ENCODE data around the gene SLC24A5. TPM values are rescaled to one million over a fixed set of nuclear protein-coding genes. Genes with fewer than 3 reads are reported as not detected.

The SLC24A5 gene
- total and polyA plus RNA-seq, 7 donors = 0.36 TPM; not detected in 6

DNA sequence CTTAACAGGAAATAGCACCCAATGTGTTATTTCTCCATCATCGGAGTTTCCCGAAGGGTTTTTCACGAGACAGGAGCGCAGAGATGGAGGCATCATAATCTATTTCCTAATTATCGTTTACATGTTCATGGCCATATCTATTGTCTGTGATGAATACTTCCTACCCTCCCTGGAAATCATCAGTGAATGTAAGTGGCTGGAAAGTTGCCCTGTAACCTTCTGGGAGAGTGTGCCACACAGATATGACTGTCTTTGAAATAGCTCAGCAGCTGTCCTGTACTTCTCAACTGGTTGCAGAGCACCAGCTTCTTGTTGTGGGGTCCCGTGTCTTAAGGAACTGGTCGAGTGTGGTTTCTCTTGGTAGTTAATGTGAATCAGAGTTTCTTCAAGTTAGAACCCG lies 1.1 kb downstream of the SLC24A5 start:
- DNase-seq = no peak
- TF ChIP-seq EP300 (IDR thresholded peaks at IDR 0.05) = no peak
- TF ChIP-seq, protein P1, sequence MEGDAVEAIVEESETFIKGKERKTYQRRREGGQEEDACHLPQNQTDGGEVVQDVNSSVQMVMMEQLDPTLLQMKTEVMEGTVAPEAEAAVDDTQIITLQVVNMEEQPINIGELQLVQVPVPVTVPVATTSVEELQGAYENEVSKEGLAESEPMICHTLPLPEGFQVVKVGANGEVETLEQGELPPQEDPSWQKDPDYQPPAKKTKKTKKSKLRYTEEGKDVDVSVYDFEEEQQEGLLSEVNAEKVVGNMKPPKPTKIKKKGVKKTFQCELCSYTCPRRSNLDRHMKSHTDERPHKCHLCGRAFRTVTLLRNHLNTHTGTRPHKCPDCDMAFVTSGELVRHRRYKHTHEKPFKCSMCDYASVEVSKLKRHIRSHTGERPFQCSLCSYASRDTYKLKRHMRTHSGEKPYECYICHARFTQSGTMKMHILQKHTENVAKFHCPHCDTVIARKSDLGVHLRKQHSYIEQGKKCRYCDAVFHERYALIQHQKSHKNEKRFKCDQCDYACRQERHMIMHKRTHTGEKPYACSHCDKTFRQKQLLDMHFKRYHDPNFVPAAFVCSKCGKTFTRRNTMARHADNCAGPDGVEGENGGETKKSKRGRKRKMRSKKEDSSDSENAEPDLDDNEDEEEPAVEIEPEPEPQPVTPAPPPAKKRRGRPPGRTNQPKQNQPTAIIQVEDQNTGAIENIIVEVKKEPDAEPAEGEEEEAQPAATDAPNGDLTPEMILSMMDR (IDR thresholded peaks at IDR 0.05) = no peak
- no peak for TF ChIP-seq POLR2A (IDR thresholded peaks at IDR 0.05)
- intact Hi-C loops (cut with DNase I) = no loop called here
- WGBS, 2 donors = 86% methylated on average over 8 of the region's 8 CpGs
- Histone ChIP-seq H3K27me3 (no peaks in the 10 kb centered on the region), H3K4me3 (no peak overlapping the region), H3K36me3 (no peaks in the 10 kb centered on the region), H3K4me1 (no peaks in the 10 kb centered on the region), H3K27ac (no peak overlapping the region), H3K9me3 (no peaks in the 10 kb centered on the region)

DNA sequence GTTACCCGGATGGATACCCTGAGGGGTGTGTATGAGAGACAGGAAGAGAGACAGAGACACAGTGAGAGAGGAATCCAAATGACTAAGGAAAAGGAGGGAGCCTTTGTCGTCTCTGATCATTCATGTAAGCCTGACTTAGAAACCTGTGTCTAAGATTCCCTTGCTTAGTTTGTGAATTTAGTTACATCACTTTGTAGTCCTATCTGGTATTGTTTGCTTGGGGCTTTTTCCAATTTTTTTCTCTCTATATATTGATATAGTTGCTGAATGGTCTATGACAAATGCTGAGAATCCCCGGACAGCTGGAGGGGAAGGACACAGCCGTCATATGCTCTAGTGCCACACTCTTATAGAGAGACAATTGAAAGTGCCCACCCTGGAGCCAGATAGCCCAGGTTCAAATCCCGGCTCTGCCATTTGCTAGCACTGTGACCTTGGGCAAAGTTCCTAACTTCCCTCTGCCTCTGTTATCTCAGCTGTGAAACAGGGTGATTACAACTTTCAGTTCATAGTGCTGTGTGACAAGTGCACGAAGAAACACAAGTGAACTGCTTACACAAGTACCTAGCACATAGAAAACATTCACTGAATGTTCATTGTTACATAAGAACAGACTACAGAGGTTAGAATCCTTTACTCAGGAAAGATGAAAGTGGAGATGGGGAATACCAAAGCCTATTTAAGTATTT lies 6.0 kb downstream of the SLC24A5 start:
- Histone ChIP-seq H3K4me3 (no peak overlapping the region), H3K9me3 (no peaks in the 10 kb centered on the region), H3K27ac (no peak overlapping the region), H3K36me3 (no peaks in the 10 kb centered on the region), H3K4me1 (peaks cover 0 to 13% (median 5%) of the 10 kb centered on the region in 4 donors), H3K27me3 (no peaks in the 10 kb centered on the region)
- DNase-seq = no peak
- TF ChIP-seq, protein P1 (IDR thresholded peaks at IDR 0.05) = no peak
- TF ChIP-seq POLR2AphosphoS5 (IDR thresholded peaks at IDR 0.05) (no peak), EP300 (IDR thresholded peaks at IDR 0.05) (no peak), POLR2A (IDR thresholded peaks at IDR 0.05) (no peak)
- WGBS, 2 donors = 64 to 86% methylated on average over 6 of the region's 6 CpGs
- intact Hi-C loops (cut with DNase I) = no loop called here

DNA sequence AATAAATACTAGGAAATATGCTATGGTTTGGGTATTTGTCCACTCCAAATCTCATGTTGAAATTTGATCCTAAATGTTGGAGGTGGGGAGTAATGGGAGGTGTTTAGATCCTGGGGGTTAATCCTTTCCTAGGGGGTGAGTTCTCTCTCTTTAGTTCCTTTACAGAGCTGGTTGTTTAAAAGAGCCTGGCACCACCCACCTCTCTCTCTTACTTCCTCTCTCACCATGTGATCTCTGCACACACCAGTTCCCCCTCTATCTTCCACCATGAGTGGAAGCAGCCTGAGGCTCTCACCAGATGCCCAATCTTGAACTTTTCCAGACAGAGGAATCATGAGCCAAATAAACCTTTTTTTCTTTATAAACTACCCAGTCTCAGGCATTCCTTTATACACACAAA lies 10.5 kb downstream of the SLC24A5 start:
- Histone ChIP-seq H3K27me3 (no peaks in the 10 kb centered on the region), H3K27ac (no peak overlapping the region), H3K36me3 (no peaks in the 10 kb centered on the region), H3K4me1 (peaks cover 0 to 21% (median 8%) of the 10 kb centered on the region in 4 donors), H3K4me3 (no peak overlapping the region), H3K9me3 (no peaks in the 10 kb centered on the region)
- intact Hi-C loops (cut with DNase I) = no loop called here
- DNase-seq = no peak
- no peak for TF ChIP-seq EP300 (IDR thresholded peaks at IDR 0.05)

DNA sequence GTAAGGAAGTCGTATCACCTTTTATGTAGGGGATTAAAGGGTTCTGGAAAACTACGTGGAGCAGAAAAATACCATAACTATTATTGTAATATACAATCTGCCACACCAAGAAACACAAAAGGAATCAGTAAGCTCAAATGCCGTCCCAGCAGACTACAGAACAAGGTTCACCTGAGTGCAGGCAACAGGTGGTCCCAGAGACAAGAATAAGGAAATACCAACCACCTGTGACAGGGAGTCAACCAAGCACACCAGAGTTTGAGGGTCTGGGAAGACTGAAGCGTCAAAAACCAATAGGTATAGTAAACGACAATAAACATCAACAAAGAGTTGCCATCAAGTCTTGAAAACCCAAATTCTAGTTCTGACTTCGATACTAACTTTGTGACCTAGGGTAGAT lies 12.1 kb downstream of the SLC24A5 start:
- intact Hi-C loops (cut with DNase I) = no loop called here
- 86 to 87% methylated on average over 6 of the region's 6 CpGs for WGBS, 2 donors

DNA sequence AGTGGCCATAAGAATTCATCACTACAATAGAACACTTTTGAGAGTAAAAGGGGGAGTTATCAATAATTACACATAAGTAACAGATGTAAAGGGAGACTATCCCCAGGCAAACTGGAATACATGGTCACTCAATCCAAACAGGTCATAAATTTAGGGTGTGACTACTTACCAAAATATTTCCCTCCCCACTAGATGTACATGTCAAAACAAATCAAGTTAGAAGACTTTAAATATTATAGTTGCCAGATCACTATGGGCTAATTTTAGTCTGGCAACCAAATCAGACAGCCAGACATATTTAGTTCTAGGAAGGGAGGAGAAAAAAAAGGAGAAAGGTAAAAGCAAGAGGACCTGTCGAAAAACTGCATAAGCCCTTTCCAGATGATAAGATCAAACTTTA lies 23.1 kb downstream of the SLC24A5 start:
- WGBS, 2 donors = 90 to 91% methylated on average over 1 of the region's 1 CpG

More for the DNA sequence above, 12.1 kb downstream of the SLC24A5 start:
- no peak for TF ChIP-seq EP300 (IDR thresholded peaks at IDR 0.05)
- TF ChIP-seq POLR2A (IDR thresholded peaks at IDR 0.05) = no peak
- TF ChIP-seq, protein P1 (IDR thresholded peaks at IDR 0.05) = no peak
- no peak for TF ChIP-seq POLR2AphosphoS5 (IDR thresholded peaks at IDR 0.05)
- Histone ChIP-seq H3K27me3 (no peaks in the 10 kb centered on the region), H3K27ac (no peak overlapping the region), H3K9me3 (no peaks in the 10 kb centered on the region), H3K36me3 (no peaks in the 10 kb centered on the region), H3K4me1 (peaks cover 0 to 21% (median 8%) of the 10 kb centered on the region in 4 donors), H3K4me3 (no peak overlapping the region)
- DNase-seq = no peak

More for the DNA sequence above, 23.1 kb downstream of the SLC24A5 start:
- peak overlapping the region in 2 of 4 donors; percentile 53 to 58 for H3K27ac ChIP-seq
- H3K36me3 ChIP-seq = peaks cover 0 to 17% (median 0%) of the 10 kb centered on the region in 4 donors
- TF ChIP-seq POLR2AphosphoS5 (IDR thresholded peaks at IDR 0.05) = peak in 3 of 4 donors; percentile 10 to 61 (median 54)
- TF ChIP-seq, protein P1 (IDR thresholded peaks at IDR 0.05) = no peak
- peaks cover 0 to 40% (median 30%) of the 10 kb centered on the region in 4 donors for H3K4me1 ChIP-seq
- no peak for DNase-seq
- H3K4me3 ChIP-seq = no peak overlapping the region
- intact Hi-C loops (cut with DNase I) = no loop called here
- H3K9me3 ChIP-seq = no peaks in the 10 kb centered on the region
- no peaks in the 10 kb centered on the region for H3K27me3 ChIP-seq

All from sigmoid colon (tissue), 7 donors.